ENCODE results near the gene ARMC9.
A peak's percentile ranks its signal among the peaks of the same experiment; 100 is the strongest.

ARMC9 gene

GRCh38 chr2:231198291-231199173 lies at the start of gene ARMC9:
Gene ARMC9, plus strand, starts transcription at chr2:231198631. Its CDS starts 7,608 bp downstream, at chr2:231206239.
- peak; percentile 46 for DNase-seq

- DNase-seq, result no peak
These were observed 45.5 kb upstream of the ARMC9 start for GRCh38 chr2:231152800-231153557.

- DNase-seq, result no peak
These were observed 39.1 kb upstream of the ARMC9 start for GRCh38 chr2:231159306-231159705.

- DNase-seq, result no peak
These were observed 37.7 kb upstream of the ARMC9 start for GRCh38 chr2:231160701-231161100.

- DNase-seq, result no peak
These were observed 37.1 kb upstream of the ARMC9 start for GRCh38 chr2:231161252-231161839.

GRCh38 chr2:231161877-231162329 lies 36.5 kb upstream of the ARMC9 start:
- no peak for DNase-seq

- no peak for DNase-seq
These were observed 35.4 kb upstream of the ARMC9 start for GRCh38 chr2:231163011-231163410.

GRCh38 chr2:231163414-231164095 lies 34.9 kb upstream of the ARMC9 start:
- DNase-seq, result no peak

- DNase-seq, result no peak
These were observed 30.5 kb upstream of the ARMC9 start for GRCh38 chr2:231167745-231168459.

- no peak for DNase-seq
These were observed 29.8 kb upstream of the ARMC9 start for GRCh38 chr2:231168460-231169139.

- no peak for DNase-seq
These were observed 28.9 kb upstream of the ARMC9 start for GRCh38 chr2:231169488-231169887.

- no peak for DNase-seq
These were observed 28.4 kb upstream of the ARMC9 start for GRCh38 chr2:231170055-231170454.

GRCh38 chr2:231172025-231172424 lies 26.4 kb upstream of the ARMC9 start:
- no peak for DNase-seq

GRCh38 chr2:231174211-231174651 lies 24.2 kb upstream of the ARMC9 start:
- no peak for DNase-seq

GRCh38 chr2:231176066-231176465 lies 22.4 kb upstream of the ARMC9 start:
- no peak for DNase-seq

GRCh38 chr2:231177156-231178025 lies 21.0 kb upstream of the ARMC9 start:
- no peak for DNase-seq

GRCh38 chr2:231178805-231179204 lies 19.6 kb upstream of the ARMC9 start:
- DNase-seq, result peak; percentile 7

- DNase-seq, result no peak
These were observed 16.4 kb upstream of the ARMC9 start for GRCh38 chr2:231181860-231182512.

GRCh38 chr2:231182513-231182899 lies 15.9 kb upstream of the ARMC9 start:
- DNase-seq, result no peak

GRCh38 chr2:231183851-231184250 lies 14.6 kb upstream of the ARMC9 start:
- DNase-seq, result no peak

Data from NCI-H2029 (cell line).